Measurements from ENCODE around the gene NUPR2.

DNA sequence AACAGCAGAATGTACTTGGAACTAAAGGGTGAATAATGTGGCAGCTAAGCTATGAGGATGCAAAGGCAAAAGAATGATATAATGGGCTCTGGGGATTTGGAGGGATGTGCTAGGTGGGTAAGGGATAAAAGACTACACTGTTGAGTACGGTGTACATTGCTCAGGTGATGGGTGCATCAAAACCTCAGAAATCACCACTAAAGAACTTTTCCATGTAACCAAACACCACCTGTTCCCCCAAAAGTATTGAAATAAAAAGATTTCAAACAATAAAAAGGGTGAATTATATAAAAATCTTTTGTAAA lies 8.3 kb downstream of the NUPR2 start:
- TF ChIP-seq EZH2 (IDR thresholded peaks at IDR 0.05): no peak
- TF ChIP-seq, protein P1, sequence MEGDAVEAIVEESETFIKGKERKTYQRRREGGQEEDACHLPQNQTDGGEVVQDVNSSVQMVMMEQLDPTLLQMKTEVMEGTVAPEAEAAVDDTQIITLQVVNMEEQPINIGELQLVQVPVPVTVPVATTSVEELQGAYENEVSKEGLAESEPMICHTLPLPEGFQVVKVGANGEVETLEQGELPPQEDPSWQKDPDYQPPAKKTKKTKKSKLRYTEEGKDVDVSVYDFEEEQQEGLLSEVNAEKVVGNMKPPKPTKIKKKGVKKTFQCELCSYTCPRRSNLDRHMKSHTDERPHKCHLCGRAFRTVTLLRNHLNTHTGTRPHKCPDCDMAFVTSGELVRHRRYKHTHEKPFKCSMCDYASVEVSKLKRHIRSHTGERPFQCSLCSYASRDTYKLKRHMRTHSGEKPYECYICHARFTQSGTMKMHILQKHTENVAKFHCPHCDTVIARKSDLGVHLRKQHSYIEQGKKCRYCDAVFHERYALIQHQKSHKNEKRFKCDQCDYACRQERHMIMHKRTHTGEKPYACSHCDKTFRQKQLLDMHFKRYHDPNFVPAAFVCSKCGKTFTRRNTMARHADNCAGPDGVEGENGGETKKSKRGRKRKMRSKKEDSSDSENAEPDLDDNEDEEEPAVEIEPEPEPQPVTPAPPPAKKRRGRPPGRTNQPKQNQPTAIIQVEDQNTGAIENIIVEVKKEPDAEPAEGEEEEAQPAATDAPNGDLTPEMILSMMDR (IDR thresholded peaks at IDR 0.05): no peak
- TF ChIP-seq EZH2phosphoT487 (IDR thresholded peaks at IDR 0.05): no peak

All from neural progenitor cell (in vitro differentiated cells).